CD4-positive, alpha-beta T cell (primary cell): Measurements from ENCODE around the gene LAMC2. TPM values are rescaled to one million over a fixed set of nuclear protein-coding genes. Genes with fewer than 3 reads are reported as not detected.

Source experiments
- ATAC-seq: fragments of 200-7000 bp; cut with Tn5 transposase; one replicate; pipeline ENCODE4 v1.10.0; 2022; ENCODE audit warnings: mild to moderate bottlenecking; ENCODE audit not compliant: poor library complexity
- CTCF ChIA-PET: fragments of 350-600 bp; sonication (Branson Sonifier 250); formaldehyde crosslinking; loops from one replicate; lab custom pipeline; 2021; ENCODE audit warnings: antibody characterized with exemption, inconsistent platforms; lab: Charles Lee
- POLR2A ChIA-PET: fragments of 350-600 bp; sonication (Branson Sonifier 250); formaldehyde crosslinking; loops from one replicate; lab custom pipeline; 2021; ENCODE audit warnings: antibody characterized with exemption, inconsistent platforms; lab: Charles Lee
- DNase-seq, 14 experiments: peaks; one replicate each; pipeline ENCODE4 v3.0.0-alpha.2; 2013 to 2020; ENCODE audit warnings: mixed read lengths in 2 of 14
- H3K27ac ChIP-seq, 2 donors: one replicate each; pipeline versions ENCODE4 v1.5.1 to v1.7.0; 2013; ENCODE audit warnings: low read length in 2 of 2, low read depth in 1 of 2, mild to moderate bottlenecking in 1 of 2
- H3K27me3 ChIP-seq, 2 experiments: 1 replicate in 1 of 2; 2 replicates in 1 of 2; pipeline versions ENCODE4 v1.6.1 to v1.7.0; 2013; ENCODE audit warnings: low read length in 2 of 2, control low read depth in 1 of 2, mild to moderate bottlenecking in 1 of 2, moderate library complexity in 1 of 2; ENCODE audit not compliant: insufficient read depth in 2 of 2, control insufficient read depth in 1 of 2
- H3K36me3 ChIP-seq: one replicate; pipeline ENCODE4 v1.6.1; 2013; ENCODE audit warnings: low read length, control low read depth; ENCODE audit not compliant: insufficient read depth
- H3K4me1 ChIP-seq: one replicate; pipeline ENCODE4 v1.6.1; 2013; ENCODE audit warnings: low read length, control low read depth; ENCODE audit not compliant: insufficient read depth
- H3K4me3 ChIP-seq: one replicate; pipeline ENCODE4 v1.5.1; 2013; ENCODE audit warnings: mild to moderate bottlenecking, low read length, moderate library complexity
- H3K9me3 ChIP-seq, 2 experiments: 1 replicate in 1 of 2; 2 replicates in 1 of 2; pipeline versions ENCODE4 v1.6.1 to v1.7.0; 2013; ENCODE audit warnings: low read length in 2 of 2, mild to moderate bottlenecking in 2 of 2, control low read depth in 1 of 2, moderate library complexity in 1 of 2; ENCODE audit not compliant: control insufficient read depth in 1 of 2, insufficient read depth in 1 of 2
- H3K27ac Mint-ChIP-seq: one replicate; pipeline ENCODE4 v1.8.0; 2020; ENCODE audit warnings: mixed read lengths
- H3K27me3 Mint-ChIP-seq: one replicate; pipeline ENCODE4 v1.8.0; 2021; ENCODE audit warnings: mixed read lengths
- H3K36me3 Mint-ChIP-seq: one replicate; pipeline ENCODE4 v1.8.0; 2021; ENCODE audit warnings: low read depth, mixed read lengths
- H3K4me1 Mint-ChIP-seq: one replicate; pipeline ENCODE4 v1.8.0; 2021; ENCODE audit warnings: low read depth, mixed read lengths
- H3K4me3 Mint-ChIP-seq: one replicate; pipeline ENCODE4 v1.8.0; 2020; ENCODE audit warnings: mild to moderate bottlenecking, mixed read lengths
- H3K9me3 Mint-ChIP-seq: one replicate; pipeline ENCODE4 v1.8.0; 2020; ENCODE audit warnings: mixed read lengths
- CTCF ChIP-seq: fragments of 200-600 bp; IDR thresholded peaks from one replicate; pipeline ENCODE4 v1.8.0; 2022; ENCODE audit warnings: antibody characterized with exemption, mild to moderate bottlenecking
- intact Hi-C, 2 experiments: fragments of 100-400 bp; cut with DNase I in 1 of 2; cut with micrococcal nuclease in 1 of 2; formaldehyde crosslinking; loops; one replicate each; pipeline versions ENCODE4 v1.15.1 to v1.9.0; 2023 to 2025; cut with DNase I, micrococcal nuclease
- total RNA-seq, 174 experiments: library from RNA in 2 of 174; stranded (reverse) in 2 of 174; gene quantifications; one replicate each; pipeline ENCODE4 v1.2.3 and lab custom pipeline; 2021 to 2026

The LAMC2 gene
- total RNA-seq, 2 experiments from 2014 or later = not detected

GRCh38 chr1:183209533-183210158, 23.6 kb downstream of the LAMC2 start:
- H3K4me3 Mint-ChIP-seq = no peak overlapping the region
- H3K9me3 Mint-ChIP-seq = no peaks in the 10 kb centered on the region
- no peaks in the 10 kb centered on the region for H3K36me3 Mint-ChIP-seq
- intact Hi-C loops = no loop called here
- no peak overlapping the region for H3K27ac Mint-ChIP-seq
- H3K4me1 ChIP-seq = no peaks in the 10 kb centered on the region
- CTCF ChIA-PET = no interaction called here
- POLR2A ChIA-PET = no interaction called here
- no peaks in the 10 kb centered on the region for H3K4me1 Mint-ChIP-seq
- no peak overlapping the region for H3K4me3 ChIP-seq
- no peak for TF ChIP-seq CTCF
- H3K27me3 Mint-ChIP-seq = peaks cover 39% of the 10 kb centered on the region
- no peak for DNase-seq
- H3K27me3 ChIP-seq = peaks cover 0 to 6% of the 10 kb centered on the region in 2 experiments
- ATAC-seq = no peak
- H3K9me3 ChIP-seq = no peaks in the 10 kb centered on the region
- H3K36me3 ChIP-seq = no peaks in the 10 kb centered on the region
- H3K27ac ChIP-seq = no peak overlapping the region

- no peak for ATAC-seq
- CTCF ChIA-PET = no interaction called here
- H3K27ac ChIP-seq = no peak overlapping the region
- peaks cover 0 to 6% of the 10 kb centered on the region in 2 experiments for H3K27me3 ChIP-seq
- no peaks in the 10 kb centered on the region for H3K36me3 ChIP-seq
- Mint-ChIP-seq H3K9me3 (no peaks in the 10 kb centered on the region), H3K36me3 (no peaks in the 10 kb centered on the region), H3K4me1 (no peaks in the 10 kb centered on the region), H3K4me3 (no peak overlapping the region), H3K27me3 (peaks cover 35% of the 10 kb centered on the region), H3K27ac (no peak overlapping the region)
- no peak overlapping the region for H3K4me3 ChIP-seq
- intact Hi-C loops = no loop called here
- POLR2A ChIA-PET = no interaction called here
- TF ChIP-seq CTCF = no peak
- no peaks in the 10 kb centered on the region for H3K4me1 ChIP-seq
- H3K9me3 ChIP-seq = no peaks in the 10 kb centered on the region
- DNase-seq = no peak
Observed at GRCh38 chr1:183210681-183211080, 24.6 kb downstream of the LAMC2 start.

- TF ChIP-seq CTCF = no peak
- Histone ChIP-seq H3K27ac (no peak overlapping the region), H3K36me3 (no peaks in the 10 kb centered on the region), H3K9me3 (no peaks in the 10 kb centered on the region), H3K27me3 (peaks cover 0 to 6% of the 10 kb centered on the region in 2 experiments), H3K4me1 (no peaks in the 10 kb centered on the region), H3K4me3 (no peak overlapping the region)
- ChIA-PET POLR2A (no interaction called here), CTCF (no interaction called here)
- no peak overlapping the region for H3K27ac Mint-ChIP-seq
- H3K4me1 Mint-ChIP-seq = peaks cover 5% of the 10 kb centered on the region
- DNase-seq = no peak
- H3K4me3 Mint-ChIP-seq = no peak overlapping the region
- H3K9me3 Mint-ChIP-seq = no peaks in the 10 kb centered on the region
- peaks cover 26% of the 10 kb centered on the region for H3K27me3 Mint-ChIP-seq
- no peak for ATAC-seq
- intact Hi-C loops = no loop called here
- no peaks in the 10 kb centered on the region for H3K36me3 Mint-ChIP-seq
Observed at GRCh38 chr1:183212870-183213269, 26.8 kb downstream of the LAMC2 start.
